Lower lobe of right lung (tissue), 2 donors: Measurements from ENCODE around the gene PER1. TPM values are rescaled to one million over a fixed set of nuclear protein-coding genes. Genes with fewer than 3 reads are reported as not detected.

Experiments used
- ATAC-seq, 2 donors: fragments of 200-7000 bp; cut with Tn5 transposase; one replicate each; pipeline ENCODE4 v1.9.1; 2020 to 2022; ENCODE audit warnings: mild to moderate bottlenecking in 2 of 2, moderate library complexity in 2 of 2
- DNase-seq: peaks from one replicate; pipeline ENCODE4 v3.0.0-alpha.2; 2020
- H3K27ac ChIP-seq: fragments of 200-600 bp; one replicate; pipeline ENCODE4 v1.8.0; 2022
- H3K27me3 ChIP-seq: fragments of 200-600 bp; one replicate; pipeline ENCODE4 v1.8.0; 2022; ENCODE audit warnings: low read depth
- H3K36me3 ChIP-seq: fragments of 200-600 bp; one replicate; pipeline ENCODE4 v1.8.0; 2022; ENCODE audit warnings: mild to moderate bottlenecking
- H3K4me1 ChIP-seq: fragments of 200-600 bp; one replicate; pipeline ENCODE4 v1.8.0; 2022
- H3K4me3 ChIP-seq: fragments of 200-600 bp; one replicate; pipeline ENCODE4 v1.8.0; 2022; ENCODE audit warnings: mild to moderate bottlenecking
- H3K9me3 ChIP-seq: fragments of 200-600 bp; one replicate; pipeline ENCODE4 v1.8.0; 2022
- CTCF ChIP-seq: fragments of 200-600 bp; IDR thresholded peaks from one replicate; pipeline ENCODE4 v1.8.0; 2022; ENCODE audit warnings: antibody characterized with exemption, mild to moderate bottlenecking
- intact Hi-C: fragments of 100-400 bp; cut with DNase I; formaldehyde crosslinking; loops from one replicate; pipeline ENCODE4 v1.11.0; 2022
- total RNA-seq: library from RNA; stranded (reverse); fragmentation: NEBNext Ultra II Directional; extraction: Animal tissue kit (Norgen Biotek cat#: 25700); gene quantifications from one replicate; pipeline ENCODE4 v1.2.1, GENCODE V29; 2021
- donor health status: DM: no; HTN: yes; CAD: no; lungs with severe emphysema.

PER1 gene
- total RNA-seq, 1 donor from 2014 or later: 252 TPM

- Histone ChIP-seq H3K27ac (no peak overlapping the region), H3K4me1 (peaks cover 48% of the 10 kb centered on the region), H3K9me3 (no peaks in the 10 kb centered on the region), H3K4me3 (peak overlapping the region; percentile 73), H3K27me3 (no peaks in the 10 kb centered on the region), H3K36me3 (peaks cover 75% of the 10 kb centered on the region)
- TF ChIP-seq CTCF: no peak
- ATAC-seq (no peak), DNase-seq (peak; percentile 52)
- intact Hi-C loops: no loop called here
Measured at GRCh38 chr17:8149419-8150193, 2.6 kb downstream of the PER1 start.

- peaks cover 83% of the 10 kb centered on the region for H3K36me3 ChIP-seq
- H3K27me3 ChIP-seq: no peaks in the 10 kb centered on the region
- DNase-seq (peak; percentile 46), ATAC-seq (no peak)
- H3K4me1 ChIP-seq: peaks cover 41% of the 10 kb centered on the region
- no peak for TF ChIP-seq CTCF
- intact Hi-C loops: no loop called here
- peak overlapping the region; percentile 8 for H3K27ac ChIP-seq
- no peaks in the 10 kb centered on the region for H3K9me3 ChIP-seq
- no peak overlapping the region for H3K4me3 ChIP-seq
Measured at GRCh38 chr17:8148560-8148959, 3.6 kb downstream of the PER1 start.

- Histone ChIP-seq H3K9me3 (no peaks in the 10 kb centered on the region), H3K27ac (peak overlapping the region; percentile 31), H3K36me3 (peaks cover 83% of the 10 kb centered on the region), H3K27me3 (no peaks in the 10 kb centered on the region), H3K4me3 (no peak overlapping the region), H3K4me1 (peaks cover 34% of the 10 kb centered on the region)
- no peak for TF ChIP-seq CTCF
- intact Hi-C loops: no loop called here
- peak; percentile 40 for DNase-seq
- ATAC-seq: no peak
Measured at GRCh38 chr17:8147805-8148404, 4.3 kb downstream of the PER1 start.

DNA sequence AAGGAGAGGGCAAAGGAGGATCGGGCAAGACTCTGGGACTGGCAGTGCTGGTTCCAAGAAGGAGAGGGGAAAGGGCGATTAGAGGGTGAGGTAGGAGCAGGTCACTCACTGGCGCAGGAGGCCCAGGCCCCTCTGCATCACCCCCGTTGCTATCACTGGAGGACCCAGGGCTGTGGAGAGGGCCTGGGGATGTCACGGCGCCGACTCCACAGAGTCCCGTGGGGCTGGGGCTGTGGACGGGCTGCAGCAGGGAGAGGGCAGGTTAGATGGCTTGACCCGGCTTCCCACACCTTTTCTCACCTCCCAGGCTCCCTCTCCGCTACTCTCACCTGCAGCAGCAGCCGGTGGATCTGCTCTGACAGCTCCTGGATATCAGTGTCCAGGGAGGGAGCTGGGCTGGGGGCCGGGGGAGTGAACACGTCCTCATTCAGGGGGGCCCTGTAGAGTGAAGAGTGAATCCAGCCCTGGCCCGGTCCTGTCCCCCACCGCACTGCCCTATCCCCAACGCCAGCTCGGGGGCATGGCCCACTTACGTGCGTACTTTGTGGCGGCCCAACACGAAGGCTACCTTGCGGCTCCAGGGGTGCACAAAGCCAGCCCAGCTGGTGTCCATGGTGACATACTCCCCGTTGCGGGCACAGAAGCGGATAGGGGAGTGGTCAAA lies 4.9 kb downstream of the PER1 start:
- H3K36me3 ChIP-seq: peaks cover 88% of the 10 kb centered on the region
- intact Hi-C loops: no loop called here
- H3K4me1 ChIP-seq: peaks cover 29% of the 10 kb centered on the region
- ATAC-seq (no peak), DNase-seq (peak; percentile 46)
- no peaks in the 10 kb centered on the region for H3K27me3 ChIP-seq
- H3K27ac ChIP-seq: peak overlapping the region; percentile 31
- H3K9me3 ChIP-seq: no peaks in the 10 kb centered on the region
- no peak for TF ChIP-seq CTCF
- no peak overlapping the region for H3K4me3 ChIP-seq

DNA sequence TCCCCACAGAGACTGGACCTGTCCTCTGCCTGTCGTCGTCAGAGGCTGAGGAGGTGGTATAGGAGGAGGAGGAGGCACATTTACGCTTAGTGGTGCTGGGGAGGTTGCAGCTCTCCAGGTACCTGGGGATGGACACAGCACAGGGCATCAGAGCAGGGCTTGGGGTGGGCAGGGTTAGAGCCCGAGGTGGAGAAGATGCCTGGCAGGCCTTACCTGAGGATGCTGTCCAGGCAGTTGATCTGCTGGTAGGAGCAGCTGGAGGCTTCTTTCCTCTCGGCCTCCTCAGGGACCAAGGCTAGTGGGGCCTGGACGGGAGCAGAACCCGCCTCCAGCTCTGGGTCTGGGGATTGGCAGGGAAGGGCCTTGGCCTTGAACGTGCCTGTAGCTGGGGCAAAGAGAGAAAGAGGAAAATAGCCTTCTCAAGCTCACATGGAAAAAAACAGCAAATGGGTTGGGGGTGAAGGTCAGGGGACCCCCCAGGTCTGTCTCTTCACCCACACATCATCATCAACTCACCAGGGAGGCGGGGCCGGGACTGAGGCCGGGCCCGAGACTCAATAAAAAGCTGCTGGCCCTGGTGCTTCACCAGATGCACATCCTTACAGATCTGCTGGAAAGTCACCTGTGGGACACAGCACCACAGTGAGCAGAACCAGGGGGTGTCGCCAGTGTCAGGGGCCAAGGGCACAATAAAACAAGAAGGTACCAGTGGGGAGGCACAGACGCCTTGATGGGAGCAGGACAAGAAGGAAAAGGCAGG lies 5.6 kb downstream of the PER1 start:
- DNase-seq: no peak
- ATAC-seq: no peak
- Histone ChIP-seq H3K4me3 (no peak overlapping the region), H3K27me3 (no peaks in the 10 kb centered on the region), H3K4me1 (peaks cover 29% of the 10 kb centered on the region), H3K9me3 (no peaks in the 10 kb centered on the region), H3K27ac (peak overlapping the region; percentile 27), H3K36me3 (peaks cover 95% of the 10 kb centered on the region)
- no peak for TF ChIP-seq CTCF
- intact Hi-C loops: no loop called here
